K562 (cell line): ENCODE measurements around the gene MEIS2. TPM values are rescaled to one million over a fixed set of nuclear protein-coding genes. Genes with fewer than 3 reads are reported as not detected.
A peak's percentile ranks its signal among the peaks of the same experiment; 100 is the strongest.

Source experiments
- ATAC-seq: fragments of 200-7000 bp; cut with Tn5 transposase; 3 replicates; pipeline ENCODE4 v1.9.1; 2020; ENCODE audit warnings: moderate library complexity
- BruUV-seq: library from RNA; stranded (reverse); fragments of 400-500 nt; replicated peaks from 2 replicates; lab custom pipeline; 2021; lab: Mats Ljungman, UMichigan
- CTCF ChIA-PET: fragments of 300-600 bp; formaldehyde crosslinking; extraction: SDS; loops from one replicate; lab custom pipeline; 2021; ENCODE audit warnings: low intra/inter-chr PET ratio; lab: Yijun Ruan, JAX
- POLR2A ChIA-PET: fragments of 300-600, 350-650 bp; sonication (Branson Sonifier 250); formaldehyde crosslinking; extraction: SDS; loops from one replicate; lab custom pipeline; 2021; ENCODE audit warnings: antibody characterized with exemption, inconsistent platforms; lab: Yijun Ruan, JAX
- DNase-seq, 4 experiments: peaks; one replicate each; pipeline versions ENCODE4 v3.0.0 to v3.0.0-alpha.2; 2011 to 2018; ENCODE audit warnings: low spot score in 3 of 4, mixed read lengths in 3 of 4; ENCODE audit errors: extremely low read depth in 1 of 4
- FAIRE-seq: peaks from 2 replicates; lab custom pipeline; 2011; peaks lifted over from hg19 to GRCh38; lab: Jason Lieb, UNC
- H2AFZ ChIP-seq: 2 replicates; pipeline ENCODE4 v1.6.0; 2011; ENCODE audit warnings: low read depth, low read length, control low read depth, inconsistent platforms
- H3K27ac ChIP-seq: fragments of 200-600 bp; 3 replicates; pipeline ENCODE4 v1.8.0; 2011; ENCODE audit warnings: low read depth, mild to moderate bottlenecking, control low read depth, inconsistent platforms, low read length, moderate library complexity, mixed read lengths; ENCODE audit errors: extremely low read depth
- H3K27me3 ChIP-seq, 2 experiments: fragments of 300-600 bp in 1 of 2; 2 replicates in 1 of 2; 3 replicates in 1 of 2; pipeline versions ENCODE4 v1.6.0 to v1.8.0; 2011; ENCODE audit warnings: inconsistent platforms in 2 of 2, low read length in 2 of 2, mild to moderate bottlenecking in 1 of 2, mixed read lengths in 1 of 2, moderate library complexity in 1 of 2; ENCODE audit not compliant: control insufficient read depth in 2 of 2, insufficient read depth in 2 of 2
- H3K36me3 ChIP-seq: fragments of 300-600 bp; 3 replicates; pipeline ENCODE4 v1.8.0; 2011; ENCODE audit warnings: mild to moderate bottlenecking, low read length, inconsistent platforms; ENCODE audit not compliant: control insufficient read depth, insufficient read depth
- H3K4me1 ChIP-seq, 2 experiments: fragments of 200-600 bp in 1 of 2; replicated peaks in 1 of 2; 2 replicates in 1 of 2; 3 replicates in 1 of 2; pipeline versions ENCODE4 v1.5.1 to v1.8.0; 2011; ENCODE audit warnings: inconsistent platforms in 2 of 2, low read length in 2 of 2, mild to moderate bottlenecking in 1 of 2, mixed read lengths in 1 of 2, moderate library complexity in 1 of 2; ENCODE audit not compliant: control insufficient read depth in 2 of 2, insufficient read depth in 2 of 2
- H3K4me2 ChIP-seq: 2 replicates; pipeline ENCODE4 v1.6.1; 2011; ENCODE audit warnings: low read length, control low read depth, inconsistent platforms, mixed read lengths; ENCODE audit not compliant: insufficient read depth
- H3K4me3 ChIP-seq: fragments of 200-600 bp; sonication (generic), shearing (Covaris generic); 2 replicates; pipeline ENCODE4 v1.5.1; 2016; ENCODE audit warnings: control low read depth, inconsistent platforms
- H3K79me2 ChIP-seq: fragments of 200-600 bp; 3 replicates; pipeline ENCODE4 v1.8.0; 2011; ENCODE audit warnings: low read length, inconsistent platforms; ENCODE audit not compliant: control insufficient read depth, insufficient read depth
- H3K9ac ChIP-seq, 2 experiments: 2 replicates each; pipeline versions ENCODE4 v1.6.0 to v1.6.1; 2011; ENCODE audit warnings: low read depth in 2 of 2, low read length in 2 of 2, control low read depth in 1 of 2, inconsistent platforms in 1 of 2, mild to moderate bottlenecking in 1 of 2, mixed read lengths in 1 of 2; ENCODE audit not compliant: insufficient read depth in 1 of 2
- H3K9me1 ChIP-seq: one replicate; pipeline ENCODE4 v1.6.0; 2011; ENCODE audit warnings: inconsistent platforms, mild to moderate bottlenecking, low read length, moderate library complexity; ENCODE audit not compliant: control insufficient read depth, insufficient read depth
- H3K9me3 ChIP-seq: replicated peaks from 2 replicates; pipeline ENCODE4 v1.5.1; 2011; ENCODE audit warnings: low read depth, low read length, inconsistent platforms; ENCODE audit not compliant: control insufficient read depth, insufficient read depth
- H4K20me1 ChIP-seq: replicated peaks from 2 replicates; pipeline ENCODE4 v1.6.1; 2011; ENCODE audit warnings: low read length, inconsistent platforms, mixed read lengths; ENCODE audit not compliant: control insufficient read depth, insufficient read depth
- ARID3B ChIP-seq: fragments of 250-450 bp; sonication (Bioruptor Pico); IDR thresholded peaks from 2 replicates; pipeline ENCODE4 v1.4.0; 2020; ENCODE audit warnings: borderline replicate concordance
- DIDO1 ChIP-seq: fragments of 450-650 bp; IDR thresholded peaks from 2 replicates; pipeline ENCODE4 v1.6.1; 2016; ENCODE audit warnings: low read depth, missing biosample characterization, missing genetic modification characterization
- EP400 ChIP-seq: fragments of 450-650 bp; IDR thresholded peaks from 2 replicates; pipeline ENCODE4 v1.6.1; 2017; ENCODE audit warnings: antibody characterized with exemption, mild to moderate bottlenecking, moderate library complexity
- RBM25 ChIP-seq: fragments of 200-400 bp; formaldehyde crosslinking; IDR thresholded peaks from 2 replicates; pipeline ENCODE4 v1.6.1; 2018; ENCODE audit warnings: low read length, low read depth, moderate library complexity; ENCODE audit not compliant: severe bottlenecking
- SIRT6 ChIP-seq: IDR thresholded peaks from one replicate; pipeline ENCODE4 v1.6.1; 2012; ENCODE audit warnings: low read depth, mild to moderate bottlenecking, control low read depth, inconsistent platforms, low read length, moderate library complexity
- SMC3 ChIP-seq: conservative IDR thresholded peaks from 2 replicates; pipeline ENCODE4 v1.6.1; 2011; ENCODE audit warnings: low read depth, low read length, improper control_type of control experiment; ENCODE audit not compliant: insufficient read depth
- U2AF1 ChIP-seq: fragments of 200-400 bp; formaldehyde crosslinking; optimal IDR thresholded peaks from 2 replicates; pipeline ENCODE3; 2017; ENCODE audit warnings: mild to moderate bottlenecking, low read depth, low read length, moderate library complexity
- ZFP36 ChIP-seq: fragments of 150-350 bp; IDR thresholded peaks from 2 replicates; pipeline ENCODE4 v1.6.1; 2018; ENCODE audit warnings: low read length, low read depth; ENCODE audit not compliant: partially characterized antibody
- ZNF217 ChIP-seq: sonication (generic); formaldehyde crosslinking; IDR thresholded peaks from 2 replicates; pipeline ENCODE4 v1.8.0; 2022; ENCODE audit warnings: mild to moderate bottlenecking, missing genetic modification reagents
- ZNF696 ChIP-seq: fragments of 250-450 bp; sonication (Bioruptor Pico); conservative IDR thresholded peaks from 2 replicates; pipeline ENCODE4 v1.4.0; 2020; ENCODE audit warnings: mild to moderate bottlenecking, moderate library complexity
- WGBS: fragments of 100-300 bp; shearing (Covaris generic); methylation state at CpG from one replicate; pipeline ENCODE4 v1.1.6; 2016; ENCODE audit warnings: low coverage, mixed read lengths; ENCODE audit not compliant: insufficient coverage; ENCODE audit errors: missing lambda C conversion rate; 5-methylcytosine and 5-hydroxymethylcytosine counted together
- in situ Hi-C: fragments of 300-500 bp; cut with MboI; formaldehyde crosslinking; loops from 4 replicates; pipeline ENCODE4 v1.15.0; 2018; ENCODE audit warnings: inconsistent platforms, mixed read lengths
- intact Hi-C: fragments of 100-400 bp; cut with micrococcal nuclease; formaldehyde crosslinking; loops from 2 replicates; pipeline ENCODE4 v1.14.2; 2022
- polyA plus RNA-seq, 8 experiments: library from polyadenylated mRNA; depleted of rRNA in 4 of 8; stranded (reverse) in 5 of 8; unstranded in 3 of 8; fragments of >200 nt; fragmentation: Nextera tagmentation in 2 of 8; fragmentation: Illumina TruSeq in 1 of 8; extraction: Ambion mirVana in 2 of 8; extraction: Trizol in 1 of 8; gene quantifications; 2 replicates each; pipeline versions ENCODE4 v1.2.1 to v1.2.3, GENCODE V29; 2011 to 2014; ENCODE audit warnings: inconsistent platforms in 1 of 8, missing spikeins in 1 of 8
- total RNA-seq, 7 experiments: library from RNA; depleted of rRNA in 6 of 7; stranded (reverse); fragments of >200 nt in 6 of 7; fragmentation: Illumina TruSeq in 2 of 7; extraction: Trizol in 2 of 7; gene quantifications; 2 replicates each; pipeline versions ENCODE4 v1.2.1 to v1.2.3, GENCODE V29; 2011 to 2021; ENCODE audit warnings: low replicate concordance in 1 of 7
- TF ChIP-seq, protein P1 (sequence below): sonication (generic); formaldehyde crosslinking; IDR thresholded peaks from 2 replicates; pipeline ENCODE4 v1.9.0; 2022; ENCODE audit warnings: mild to moderate bottlenecking, missing genetic modification reagents

The MEIS2 gene
- total and polyA plus RNA-seq, 9 of the 15 experiments (the other 6 are each of a cell fraction or from before 2014, with no cell fraction given), result 7.5 to 64.2 (median 22.3) TPM

DNA sequence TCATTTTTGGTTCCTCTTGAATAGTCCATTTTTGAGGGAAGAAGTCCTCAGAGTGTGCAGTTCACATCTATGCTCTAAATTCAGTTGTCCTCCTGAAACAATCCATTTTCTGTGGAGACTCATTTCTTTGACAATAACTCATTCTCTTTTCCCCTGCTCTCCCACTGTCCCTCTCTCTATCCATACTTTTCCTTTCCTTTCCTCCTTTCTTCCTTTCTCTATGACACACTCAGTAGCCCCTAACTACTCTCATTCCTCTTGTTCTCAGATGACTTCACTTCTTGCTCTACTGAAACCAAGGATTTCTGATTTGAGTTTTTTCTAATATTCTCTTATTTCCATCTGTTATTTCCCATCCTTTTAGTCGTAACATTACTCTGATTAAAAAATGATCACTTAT is 16.7 kb upstream of the MEIS2 start (continued):
- TF ChIP-seq ARID3B (CRISPR knock-in tag) (no peak), ZNF696 (CRISPR knock-in tag) (no peak), SIRT6 (no peak), DIDO1 (tag) (no peak), ZNF217 (CRISPR knock-in tag) (no peak), SMC3 (no peak), EP400 (no peak), U2AF1 (no peak)

- no peaks in the 10 kb centered on the region for H3K9me1 ChIP-seq
- FAIRE-seq (no peak), ATAC-seq (no peak), DNase-seq (no peak)
- no peaks in the 10 kb centered on the region for H4K20me1 ChIP-seq
- no peaks in the 10 kb centered on the region for H3K36me3 ChIP-seq
- no peak overlapping the region for H3K4me2 ChIP-seq
- in situ Hi-C loops, result loop anchor here (25.0 kb wide), 1 partner anchor 1578 kb away; the partner anchor contains the start of gene DPH6
- H3K9me3 ChIP-seq, result no peaks in the 10 kb centered on the region
- CTCF ChIA-PET, result no interaction called here
- TF ChIP-seq, protein P1, sequence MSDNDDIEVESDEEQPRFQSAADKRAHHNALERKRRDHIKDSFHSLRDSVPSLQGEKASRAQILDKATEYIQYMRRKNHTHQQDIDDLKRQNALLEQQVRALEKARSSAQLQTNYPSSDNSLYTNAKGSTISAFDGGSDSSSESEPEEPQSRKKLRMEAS (CRISPR knock-in tag), result no peak
- TF ChIP-seq ZFP36, result peak; percentile 53
- peak; percentile 25 for TF ChIP-seq RBM25
- H3K79me2 ChIP-seq, result no peaks in the 10 kb centered on the region
- H3K4me3 ChIP-seq, result no peak overlapping the region
- intact Hi-C loops, result no loop called here
- peaks cover 3 to 5% of the 10 kb centered on the region in 2 experiments; a peak in 3 of 5 replicates for H3K4me1 ChIP-seq
- no peak overlapping the region for H3K27ac ChIP-seq
- no peak overlapping the region for H2AFZ ChIP-seq
- POLR2A ChIA-PET, result no interaction called here
- H3K27me3 ChIP-seq, result no peaks in the 10 kb centered on the region
- no TSS peak for BruUV-seq
- H3K9ac ChIP-seq, result no peak overlapping the region
- 47% methylated on average over 3 of the region's 3 CpGs for WGBS
Observed at GRCh38 chr15:37115538-37115937, 15.2 kb upstream of the MEIS2 start.
